Body of pancreas (tissue), 4 donors: Measurements from ENCODE around the gene MAD1L1.

ENCODE experiments used
- CTCF ChIP-seq, 7 experiments: fragments of 450-650 bp in 4 of 7; fragments of 200-600 bp in 3 of 7; sonication (generic) in 3 of 7; IDR thresholded peaks; one replicate each; pipeline ENCODE4 v1.5.1; 2016 to 2019; ENCODE audit warnings: antibody characterized with exemption in 7 of 7
- POLR2A ChIP-seq, 3 donors: fragments of 450-650 bp; IDR thresholded peaks; one replicate each; pipeline ENCODE4 v1.6.1; 2016; ENCODE audit warnings: antibody characterized with exemption in 3 of 3, mild to moderate bottlenecking in 2 of 3

DNA sequence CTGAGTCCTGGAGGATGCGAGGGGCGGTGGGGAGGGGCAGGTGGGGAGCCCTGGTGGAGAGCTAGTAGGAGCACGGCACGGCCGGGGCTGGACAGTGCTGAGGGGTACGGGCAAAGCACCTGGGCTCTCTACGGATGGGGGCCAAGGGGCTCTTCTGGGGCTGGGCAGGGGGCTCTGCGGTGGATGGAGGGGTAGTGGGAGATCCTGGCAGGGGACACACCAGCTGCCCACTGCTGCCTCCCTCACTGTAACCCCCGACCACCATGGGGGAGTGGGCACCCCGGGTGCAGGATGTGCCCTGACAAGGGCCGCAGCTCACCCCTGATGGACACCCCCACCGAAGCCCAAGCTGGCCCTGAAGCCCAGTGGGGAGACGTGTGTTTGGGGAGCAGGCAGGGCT, 359.3 kb downstream of the MAD1L1 start:
- TF ChIP-seq CTCF (IDR thresholded peaks at IDR 0.05) = no peak
- no peak for TF ChIP-seq POLR2A (IDR thresholded peaks at IDR 0.05)
